B cell (primary cell): ENCODE data around the gene STPG3. TPM values are rescaled to one million over a fixed set of nuclear protein-coding genes. Genes with fewer than 3 reads are reported as not detected.

Experiments
- ATAC-seq: fragments of 200-7000 bp; cut with Tn5 transposase; one replicate; pipeline ENCODE4 v1.10.0; 2021; ENCODE audit warnings: low read depth, mild to moderate bottlenecking, moderate number of reproducible peaks, moderate library complexity
- CTCF ChIA-PET: fragments of 350-600 bp; sonication (Branson Sonifier 250); formaldehyde crosslinking; loops from one replicate; lab custom pipeline; 2021; ENCODE audit warnings: antibody characterized with exemption, inconsistent platforms; lab: Charles Lee
- POLR2A ChIA-PET: fragments of 350-600 bp; sonication (Branson Sonifier 250); formaldehyde crosslinking; loops from one replicate; lab custom pipeline; 2021; ENCODE audit warnings: antibody characterized with exemption; lab: Charles Lee
- DNase-seq: peaks from one replicate; pipeline ENCODE4 v3.0.0; 2013
- H2AFZ ChIP-seq: 2 replicates; pipeline ENCODE4 v1.6.1; 2012; ENCODE audit warnings: mild to moderate bottlenecking, low read depth, low read length; ENCODE audit not compliant: insufficient read depth, poor library complexity, severe bottlenecking
- H3K27ac ChIP-seq, 2 donors: 1 replicate in 1 of 2; 2 replicates in 1 of 2; pipeline ENCODE4 v1.5.1; 2012 to 2013; ENCODE audit warnings: low read length in 2 of 2, mild to moderate bottlenecking in 2 of 2, moderate library complexity in 1 of 2
- H3K27me3 ChIP-seq, 4 experiments: fragments of 200-600 bp in 1 of 4; sonication (generic) in 1 of 4; replicated peaks in 1 of 4; 1 replicate in 2 of 4; 2 replicates in 2 of 4; pipeline versions ENCODE4 v1.6.1 to v1.7.0; 2013 to 2016; ENCODE audit warnings: low read length in 3 of 4, mild to moderate bottlenecking in 2 of 4, mixed read lengths in 1 of 4, moderate library complexity in 1 of 4; ENCODE audit not compliant: insufficient read depth in 4 of 4, control insufficient read depth in 3 of 4; ENCODE audit errors: control extremely low read depth in 1 of 4
- H3K36me3 ChIP-seq, 2 experiments: replicated peaks in 1 of 2; 1 replicate in 1 of 2; 2 replicates in 1 of 2; pipeline versions ENCODE4 v1.6.1 to v1.7.1; 2013; ENCODE audit warnings: low read length in 1 of 2; ENCODE audit not compliant: insufficient read depth in 2 of 2, control insufficient read depth in 1 of 2; ENCODE audit errors: control extremely low read depth in 1 of 2, extremely low read depth in 1 of 2
- H3K4me1 ChIP-seq, 2 donors: fragments of 200-600 bp in 1 of 2; sonication (generic) in 1 of 2; 1 replicate in 1 of 2; 2 replicates in 1 of 2; pipeline versions ENCODE4 v1.5.1 to v1.6.1; 2013 to 2017; ENCODE audit warnings: low read length in 2 of 2; ENCODE audit not compliant: control insufficient read depth in 2 of 2, insufficient read depth in 2 of 2
- H3K4me2 ChIP-seq: replicated peaks from 2 replicates; pipeline ENCODE3; 2012; ENCODE audit warnings: mild to moderate bottlenecking, low read depth, low read length; ENCODE audit not compliant: poor library complexity, severe bottlenecking
- H3K4me3 ChIP-seq, 5 experiments: fragments of 200-600 bp in 1 of 5; sonication (generic) in 1 of 5; 1 replicate in 3 of 5; 2 replicates in 2 of 5; pipeline versions ENCODE4 v1.5.1 to v1.7.0; 2011 to 2016; ENCODE audit warnings: low read length in 4 of 5, mild to moderate bottlenecking in 4 of 5, low read depth in 2 of 5, control low read depth in 1 of 5, moderate library complexity in 1 of 5; ENCODE audit not compliant: insufficient read depth in 1 of 5; ENCODE audit errors: control extremely low read depth in 1 of 5, extremely low read depth in 1 of 5
- H3K79me2 ChIP-seq: fragments of 200-600 bp; sonication (generic); one replicate; pipeline ENCODE4 v1.6.0; 2016; ENCODE audit warnings: low read length; ENCODE audit not compliant: control insufficient read depth, insufficient read depth
- H3K9ac ChIP-seq: fragments of 200-600 bp; sonication (generic); 2 replicates; pipeline ENCODE4 v1.6.1; 2017; ENCODE audit warnings: mild to moderate bottlenecking, low read length, moderate library complexity
- H3K9me3 ChIP-seq, 3 donors: one replicate each; pipeline versions ENCODE4 v1.6.1 to v1.7.1; 2013; ENCODE audit warnings: low read length in 2 of 3; ENCODE audit not compliant: control insufficient read depth in 2 of 3, insufficient read depth in 1 of 3; ENCODE audit errors: control extremely low read depth in 1 of 3
- H4K20me1 ChIP-seq: 2 replicates; pipeline ENCODE4 v1.6.0; 2012; ENCODE audit warnings: mild to moderate bottlenecking, low read length; ENCODE audit not compliant: insufficient read depth, control insufficient read depth, poor library complexity, severe bottlenecking
- H3K27ac Mint-ChIP-seq: one replicate; pipeline ENCODE4 v1.8.0; 2021; ENCODE audit warnings: mixed read lengths
- H3K27me3 Mint-ChIP-seq: one replicate; pipeline ENCODE4 v1.8.0; 2021; ENCODE audit warnings: mixed read lengths
- H3K4me1 Mint-ChIP-seq: one replicate; pipeline ENCODE4 v1.8.0; 2021; ENCODE audit warnings: mixed read lengths
- H3K4me3 Mint-ChIP-seq: one replicate; pipeline ENCODE4 v1.8.0; 2021; ENCODE audit warnings: mixed read lengths
- H3K9me3 Mint-ChIP-seq: one replicate; pipeline ENCODE4 v1.8.0; 2022; ENCODE audit warnings: mixed read lengths; ENCODE audit not compliant: insufficient read depth
- CTCF ChIP-seq: fragments of 200-600 bp; IDR thresholded peaks from one replicate; pipeline ENCODE4 v1.8.0; 2022; ENCODE audit warnings: antibody characterized with exemption, mild to moderate bottlenecking
- EZH2 ChIP-seq: IDR thresholded peaks from 2 replicates; pipeline ENCODE4 v1.6.1; 2012; ENCODE audit warnings: borderline replicate concordance, low read depth, mild to moderate bottlenecking, moderate library complexity, low read length; ENCODE audit not compliant: insufficient read depth, poor library complexity, severe bottlenecking
- WGBS: methylation state at CpG from one replicate; pipeline ENCODE4 v1.1.5; 2013; ENCODE audit warnings: missing lambda C conversion rate; ENCODE audit not compliant: insufficient coverage; 5-methylcytosine and 5-hydroxymethylcytosine counted together
- intact Hi-C: fragments of 100-400 bp; cut with micrococcal nuclease; formaldehyde crosslinking; loops from one replicate; pipeline ENCODE4 v1.10.0; 2022
- polyA plus RNA-seq: library from polyadenylated mRNA; depleted of rRNA; stranded (reverse); fragments of >200 nt; gene quantifications from 2 replicates; pipeline ENCODE4 v1.2.3, GENCODE V29; 2012
- total RNA-seq, 2 donors: library from RNA; stranded (reverse); fragments of 120-200 nt in 1 of 2; gene quantifications; 1 replicate in 1 of 2; 2 replicates in 1 of 2; pipeline versions ENCODE4 v1.2.3 to v1.2.4, GENCODE V29; 2013 to 2022

The STPG3 gene
- total and polyA plus RNA-seq, 2 donors (not counting 1 experiment from before 2014, with no cell fraction given), result not detected

- Mint-ChIP-seq H3K9me3 (no peaks in the 10 kb centered on the region), H3K27me3 (no peaks in the 10 kb centered on the region), H3K4me1 (peaks cover 44% of the 10 kb centered on the region), H3K27ac (peak within 1 kb of the TSS; percentile 93), H3K4me3 (peak within 1 kb of the TSS; percentile 90)
- H4K20me1 ChIP-seq, result peaks cover 25% of the 10 kb centered on the region
- H3K4me3 ChIP-seq, result peak within 1 kb of the TSS; percentile 12 to 88 (median 82)
- CTCF ChIA-PET, result interaction anchor here (0.7 to 1.9 kb wide), 8 partner anchors 8 to 148 kb away, joined by 3 to 7 read pairs (median 3); no protein-coding TSS in a partner anchor
- WGBS, result 2% methylated on average over 21 of the region's 25 CpGs
- ATAC-seq (peak; percentile 77), DNase-seq (peak; percentile 75)
- TF ChIP-seq EZH2, result no peak
- TF ChIP-seq CTCF, result no peak
- H3K36me3 ChIP-seq, result peaks cover 0 to 9% of the 10 kb centered on the region in 2 experiments
- POLR2A ChIA-PET, result interaction anchor here (0.6 to 1.5 kb wide), 8 partner anchors 9 to 150 kb away, joined by 3 to 7 read pairs (median 4); partner anchors contain the start of genes ANAPC2, EXD3, NOXA1 and SSNA1
- intact Hi-C loops, result loop anchor here (1.0 kb wide), 1 partner anchor 22 kb away; the partner anchor contains the start of gene NELFB
- peak within 1 kb of the TSS; percentile 100 for H3K4me2 ChIP-seq
- peak within 1 kb of the TSS; percentile 76 to 79 for H3K27ac ChIP-seq
- H3K79me2 ChIP-seq, result peaks cover 31% of the 10 kb centered on the region
- peaks cover 32 to 59% of the 10 kb centered on the region in 2 donors for H3K4me1 ChIP-seq
- peak within 1 kb of the TSS; percentile 65 for H2AFZ ChIP-seq
- no peaks in the 10 kb centered on the region for H3K9me3 ChIP-seq
- peak within 1 kb of the TSS; percentile 83 for H3K9ac ChIP-seq
- H3K27me3 ChIP-seq, result no peaks in the 10 kb centered on the region
Observed at GRCh38 chr9:137277329-137278041, 26.4 kb downstream of the STPG3 start, which contains the start of gene TOR4A. Gene TOR4A (plus strand): TSS chr9:137277726. CDS start chr9:137278690, 964 bp downstream.
